Measurements from ENCODE around the gene MACROD2.

- TF ChIP-seq CTCF (IDR thresholded peaks at IDR 0.05; ENCODE audit: insufficient read depth, low read depth, low read length) (no peak), EZH2 (IDR thresholded peaks at IDR 0.05; ENCODE audit: insufficient read depth, low read length) (no peak)
Observed at GRCh38 chr20:15630360-15630759, 1635.0 kb downstream of the MACROD2 start.
